GM12878 (cell line): ENCODE results near the gene NOTCH1. TPM values are rescaled to one million over a fixed set of nuclear protein-coding genes. Genes with fewer than 3 reads are reported as not detected.

Experiments
- ATAC-seq: fragments of 200-7000 bp; cut with Tn5 transposase; 3 replicates; pipeline ENCODE4 v1.9.1; 2020; ENCODE audit warnings: mild to moderate bottlenecking, moderate library complexity
- BruUV-seq: library from RNA; stranded (reverse); fragments of 400-500 nt; replicated peaks from 2 replicates; lab custom pipeline; 2021; lab: Mats Ljungman, UMichigan
- CTCF ChIA-PET: fragments of 300-600 bp; sonication (Branson Sonifier 250); formaldehyde crosslinking; extraction: SDS; loops from one replicate; lab custom pipeline; 2021; ENCODE audit warnings: inconsistent platforms; lab: Yijun Ruan, JAX
- POLR2A ChIA-PET: fragments of 350-600 bp; formaldehyde crosslinking; extraction: SDS; loops from one replicate; lab custom pipeline; 2021; ENCODE audit warnings: inconsistent platforms; lab: Charles Lee
- RAD21 ChIA-PET: fragments of 300-600 bp; sonication (Branson Sonifier 250); formaldehyde crosslinking; loops from one replicate; lab custom pipeline; 2023; ENCODE audit warnings: antibody characterized with exemption; ENCODE audit not compliant: unreplicated experiment; lab: Charles Lee
- SMC1A ChIA-PET: fragments of 300-600 bp; sonication (Branson Sonifier 250); formaldehyde crosslinking; loops from one replicate; lab custom pipeline; 2023; ENCODE audit not compliant: unreplicated experiment, uncharacterized antibody; lab: Charles Lee
- DNase-seq: peaks from one replicate; pipeline ENCODE4 v3.0.0-alpha.2; 2011; ENCODE audit warnings: low read depth, low spot score
- FAIRE-seq: peaks from 3 replicates; lab custom pipeline; 2011; peaks lifted over from hg19 to GRCh38; lab: Jason Lieb, UNC
- H2AFZ ChIP-seq: 2 replicates; pipeline ENCODE4 v1.6.0; 2011; ENCODE audit warnings: low read depth, low read length, control low read depth; ENCODE audit not compliant: control insufficient read depth
- H3K27ac ChIP-seq: 2 replicates; pipeline ENCODE4 v1.5.1; 2011; ENCODE audit warnings: control low read depth; ENCODE audit not compliant: control insufficient read depth, insufficient read depth
- H3K27me3 ChIP-seq, 2 experiments: replicated peaks in 1 of 2; 2 replicates each; pipeline versions ENCODE4 v1.6.0 to v1.6.1; 2011; ENCODE audit warnings: low read length in 1 of 2; ENCODE audit not compliant: control insufficient read depth in 2 of 2, insufficient read depth in 2 of 2
- H3K36me3 ChIP-seq, 2 experiments: 2 replicates each; pipeline ENCODE4 v1.5.1; 2011; ENCODE audit warnings: low read length in 1 of 2; ENCODE audit not compliant: control insufficient read depth in 2 of 2, insufficient read depth in 2 of 2
- H3K4me1 ChIP-seq: 2 replicates; pipeline ENCODE4 v1.6.1; 2011; ENCODE audit warnings: mild to moderate bottlenecking, low read length, moderate library complexity, mixed read lengths; ENCODE audit not compliant: control insufficient read depth, insufficient read depth
- H3K4me2 ChIP-seq: 2 replicates; pipeline ENCODE4 v1.6.0; 2011; ENCODE audit warnings: control low read depth; ENCODE audit not compliant: control insufficient read depth, insufficient read depth
- H3K4me3 ChIP-seq: fragments of 200-600 bp; sonication (generic); 2 replicates; pipeline ENCODE4 v1.5.1; 2016
- H3K79me2 ChIP-seq: 2 replicates; pipeline ENCODE4 v1.6.0; 2011; ENCODE audit warnings: low read length; ENCODE audit not compliant: control insufficient read depth, insufficient read depth
- H3K9ac ChIP-seq: 2 replicates; pipeline ENCODE4 v1.8.0; 2011; ENCODE audit warnings: low read length, control low read depth, mixed read lengths; ENCODE audit not compliant: control insufficient read depth, insufficient read depth
- H3K9me3 ChIP-seq: replicated peaks from 3 replicates; pipeline ENCODE4 v1.5.1; 2011; ENCODE audit warnings: mild to moderate bottlenecking, low read length; ENCODE audit not compliant: control insufficient read depth, insufficient read depth
- H4K20me1 ChIP-seq: 2 replicates; pipeline ENCODE4 v1.6.0; 2011; ENCODE audit not compliant: control insufficient read depth, insufficient read depth
- CBFB ChIP-seq: IDR thresholded peaks from 2 replicates; pipeline ENCODE4 v1.6.1; 2016; ENCODE audit warnings: antibody characterized with exemption, low read depth
- EGR1 ChIP-seq, 2 experiments: IDR thresholded peaks; 1 replicate in 1 of 2; 2 replicates in 1 of 2; pipeline ENCODE4 v1.6.1; 2011 to 2012; ENCODE audit warnings: low read depth in 2 of 2, low read length in 2 of 2, borderline replicate concordance in 1 of 2, mild to moderate bottlenecking in 1 of 2, moderate library complexity in 1 of 2
- FOS ChIP-seq: IDR thresholded peaks from 3 replicates; pipeline ENCODE4 v1.6.1; 2011; ENCODE audit warnings: borderline replicate concordance; ENCODE audit not compliant: insufficient read length; ENCODE audit errors: extremely low read depth
- HCFC1 ChIP-seq: fragments of 150-350 bp; IDR thresholded peaks from 2 replicates; pipeline ENCODE4 v1.6.1; 2014; ENCODE audit warnings: low read length
- NFYA ChIP-seq: IDR thresholded peaks from 2 replicates; pipeline ENCODE4 v1.6.1; 2011; ENCODE audit warnings: low read depth, mild to moderate bottlenecking, low read length, improper control_type of control experiment, borderline replicate concordance
- POLR2AphosphoS5 ChIP-seq: IDR thresholded peaks from 2 replicates; pipeline ENCODE4 v1.6.1; 2011; ENCODE audit warnings: mild to moderate bottlenecking, low read length, inconsistent platforms
- SREBF1 ChIP-seq: IDR thresholded peaks from 2 replicates; pipeline ENCODE4 v1.6.1; 2012; ENCODE audit warnings: mild to moderate bottlenecking, low read length
- TARDBP ChIP-seq: IDR thresholded peaks from 2 replicates; pipeline ENCODE4 v1.6.1; 2016; ENCODE audit warnings: borderline replicate concordance
- ZBED1 ChIP-seq: IDR thresholded peaks from 2 replicates; pipeline ENCODE4 v1.6.1; 2016; ENCODE audit warnings: borderline replicate concordance
- ZZZ3 ChIP-seq: IDR thresholded peaks from 2 replicates; pipeline ENCODE4 v1.6.1; 2011; ENCODE audit warnings: low read depth; ENCODE audit not compliant: control insufficient read depth, insufficient read length
- WGBS: methylation state at CpG from one replicate; pipeline ENCODE4 v1.1.6; 2016; ENCODE audit warnings: low lambda C conversion rate; ENCODE audit not compliant: insufficient replicate concordance, insufficient coverage; ENCODE audit errors: missing lambda C conversion rate; 5-methylcytosine and 5-hydroxymethylcytosine counted together
- in situ Hi-C: fragments of 300-500 bp; cut with MboI; formaldehyde crosslinking; loops from 9 replicates; pipeline ENCODE4 v1.14.3; 2018; ENCODE audit warnings: mixed read lengths
- intact Hi-C: fragments of 100-400 bp; cut with micrococcal nuclease; formaldehyde crosslinking; loops from one replicate; pipeline ENCODE4 v1.14.2; 2022; ENCODE audit not compliant: unreplicated experiment
- polyA plus RNA-seq, 11 experiments: library from polyadenylated mRNA; depleted of rRNA in 4 of 11; unstranded in 6 of 11; stranded (reverse) in 5 of 11; fragments of >200 nt; fragmentation: Nextera tagmentation in 4 of 11; fragmentation: Illumina TruSeq in 1 of 11; extraction: Ambion mirVana in 4 of 11; extraction: Trizol in 1 of 11; gene quantifications; 1 replicate in 1 of 11; 2 replicates in 10 of 11; pipeline versions ENCODE4 v1.2.1 to v1.2.3, GENCODE V29; 2011 to 2016; ENCODE audit warnings: inconsistent platforms in 2 of 11, missing spikeins in 2 of 11, low read depth in 1 of 11
- total RNA-seq, 4 experiments: library from RNA; depleted of rRNA in 3 of 4; stranded (reverse); fragments of >200 nt in 3 of 4; fragmentation: Illumina TruSeq in 1 of 4; extraction: Trizol in 1 of 4; gene quantifications; 2 replicates each; pipeline versions ENCODE4 v1.2.1 to v1.2.3, GENCODE V29; 2013 to 2021
- TF ChIP-seq, protein P1 (sequence below): IDR thresholded peaks from 2 replicates; pipeline ENCODE4 v1.6.1; 2012; ENCODE audit warnings: low read depth, low read length, improper control_type of control experiment
- TF ChIP-seq, protein P2 (sequence below): fragments of 450-650 bp; IDR thresholded peaks from 2 replicates; pipeline ENCODE4 v1.6.1; 2016; ENCODE audit warnings: mild to moderate bottlenecking
- TF ChIP-seq, protein P3 (sequence below): fragments of 150-350 bp; IDR thresholded peaks from 2 replicates; pipeline ENCODE4 v1.6.1; 2016; ENCODE audit warnings: low read depth, low read length

The NOTCH1 gene
- total and polyA plus RNA-seq, 10 of the 15 experiments (the other 5 are each of a cell fraction or from before 2014, with no cell fraction given), result 0.02 to 40.0 (median 3.7) TPM

DNA sequence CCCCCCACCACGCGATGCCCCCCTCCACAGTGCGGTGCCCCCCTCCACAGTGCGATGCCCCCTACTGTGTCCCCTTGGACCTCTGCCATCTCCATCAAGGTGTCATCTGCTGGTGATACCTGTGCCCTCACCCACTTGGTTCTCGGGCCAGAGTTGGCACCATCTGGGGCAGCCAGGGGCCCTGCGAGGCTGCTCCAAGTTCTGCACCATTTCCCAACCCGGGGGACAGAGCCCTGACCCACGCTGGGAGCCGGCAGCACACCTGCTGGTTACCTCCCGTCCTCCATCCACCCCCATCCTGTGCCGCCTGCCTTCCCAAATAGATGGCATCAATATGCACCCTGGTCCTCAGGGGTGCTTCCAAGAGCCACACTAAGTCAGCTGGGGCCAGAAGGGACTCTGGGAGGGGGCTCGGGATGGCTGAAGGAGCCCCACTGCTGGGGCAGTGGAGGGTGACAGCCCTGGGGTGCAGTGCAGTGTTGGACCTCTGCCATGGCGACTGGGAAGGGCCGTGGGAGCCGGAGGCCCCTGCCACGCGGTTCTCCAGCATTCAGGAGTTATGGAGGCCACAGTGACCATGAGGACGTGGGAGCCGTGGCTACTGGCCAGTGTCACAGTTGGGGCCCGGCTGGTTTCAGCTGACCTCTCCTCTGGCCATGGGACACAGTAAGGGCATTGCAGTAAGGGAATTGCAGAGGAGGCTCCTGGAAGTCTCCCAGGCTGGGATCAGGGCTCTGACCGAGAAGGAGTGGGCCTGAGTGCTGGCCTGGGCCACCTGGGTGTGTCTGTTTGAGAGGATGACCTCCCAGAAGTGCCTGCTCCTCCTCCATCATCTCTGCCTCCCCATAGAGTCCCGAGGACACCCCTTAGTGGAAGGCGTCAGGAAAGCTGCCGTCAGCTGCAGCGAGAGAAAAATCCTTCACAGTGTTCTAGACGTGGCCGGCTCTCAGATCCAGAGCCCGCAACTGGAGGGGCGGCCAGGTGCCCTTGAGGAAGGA is 44.2 kb upstream of the NOTCH1 start:
- ChIA-PET SMC1A (no interaction called here), CTCF (no interaction called here), POLR2A (no interaction called here), RAD21 (no interaction called here)
- no peak overlapping the region for H3K4me2 ChIP-seq
- 42% methylated on average over 29 of the region's 29 CpGs for WGBS
- FAIRE-seq (no peak), DNase-seq (no peak), ATAC-seq (no peak)
- in situ Hi-C loops, result no loop called here
- intact Hi-C loops, result no loop called here
- no peaks in the 10 kb centered on the region for H4K20me1 ChIP-seq
- no peaks in the 10 kb centered on the region for H3K79me2 ChIP-seq
- H3K4me1 ChIP-seq, result peaks cover 14% of the 10 kb centered on the region
- BruUV-seq, result no TSS peak
- TF ChIP-seq, protein P1, sequence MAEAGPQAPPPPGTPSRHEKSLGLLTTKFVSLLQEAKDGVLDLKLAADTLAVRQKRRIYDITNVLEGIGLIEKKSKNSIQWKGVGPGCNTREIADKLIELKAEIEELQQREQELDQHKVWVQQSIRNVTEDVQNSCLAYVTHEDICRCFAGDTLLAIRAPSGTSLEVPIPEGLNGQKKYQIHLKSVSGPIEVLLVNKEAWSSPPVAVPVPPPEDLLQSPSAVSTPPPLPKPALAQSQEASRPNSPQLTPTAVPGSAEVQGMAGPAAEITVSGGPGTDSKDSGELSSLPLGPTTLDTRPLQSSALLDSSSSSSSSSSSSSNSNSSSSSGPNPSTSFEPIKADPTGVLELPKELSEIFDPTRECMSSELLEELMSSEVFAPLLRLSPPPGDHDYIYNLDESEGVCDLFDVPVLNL, result no peak
- TF ChIP-seq ZZZ3 (no peak), NFYA (no peak), FOS (no peak), POLR2AphosphoS5 (no peak), CBFB (no peak), TARDBP (no peak), SREBF1 (no peak), ZBED1 (no peak), EGR1 (IDR thresholded peaks at IDR 0.05; ENCODE audit: borderline replicate concordance in 1 of 2, low read depth in 2 of 2, low read length in 2 of 2) (no peak), HCFC1 (no peak)
- TF ChIP-seq, protein P2, sequence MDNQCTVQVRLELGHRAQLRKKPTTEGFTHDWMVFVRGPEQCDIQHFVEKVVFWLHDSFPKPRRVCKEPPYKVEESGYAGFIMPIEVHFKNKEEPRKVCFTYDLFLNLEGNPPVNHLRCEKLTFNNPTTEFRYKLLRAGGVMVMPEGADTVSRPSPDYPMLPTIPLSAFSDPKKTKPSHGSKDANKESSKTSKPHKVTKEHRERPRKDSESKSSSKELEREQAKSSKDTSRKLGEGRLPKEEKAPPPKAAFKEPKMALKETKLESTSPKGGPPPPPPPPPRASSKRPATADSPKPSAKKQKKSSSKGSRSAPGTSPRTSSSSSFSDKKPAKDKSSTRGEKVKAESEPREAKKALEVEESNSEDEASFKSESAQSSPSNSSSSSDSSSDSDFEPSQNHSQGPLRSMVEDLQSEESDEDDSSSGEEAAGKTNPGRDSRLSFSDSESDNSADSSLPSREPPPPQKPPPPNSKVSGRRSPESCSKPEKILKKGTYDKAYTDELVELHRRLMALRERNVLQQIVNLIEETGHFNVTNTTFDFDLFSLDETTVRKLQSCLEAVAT, result no peak
- TF ChIP-seq, protein P3, sequence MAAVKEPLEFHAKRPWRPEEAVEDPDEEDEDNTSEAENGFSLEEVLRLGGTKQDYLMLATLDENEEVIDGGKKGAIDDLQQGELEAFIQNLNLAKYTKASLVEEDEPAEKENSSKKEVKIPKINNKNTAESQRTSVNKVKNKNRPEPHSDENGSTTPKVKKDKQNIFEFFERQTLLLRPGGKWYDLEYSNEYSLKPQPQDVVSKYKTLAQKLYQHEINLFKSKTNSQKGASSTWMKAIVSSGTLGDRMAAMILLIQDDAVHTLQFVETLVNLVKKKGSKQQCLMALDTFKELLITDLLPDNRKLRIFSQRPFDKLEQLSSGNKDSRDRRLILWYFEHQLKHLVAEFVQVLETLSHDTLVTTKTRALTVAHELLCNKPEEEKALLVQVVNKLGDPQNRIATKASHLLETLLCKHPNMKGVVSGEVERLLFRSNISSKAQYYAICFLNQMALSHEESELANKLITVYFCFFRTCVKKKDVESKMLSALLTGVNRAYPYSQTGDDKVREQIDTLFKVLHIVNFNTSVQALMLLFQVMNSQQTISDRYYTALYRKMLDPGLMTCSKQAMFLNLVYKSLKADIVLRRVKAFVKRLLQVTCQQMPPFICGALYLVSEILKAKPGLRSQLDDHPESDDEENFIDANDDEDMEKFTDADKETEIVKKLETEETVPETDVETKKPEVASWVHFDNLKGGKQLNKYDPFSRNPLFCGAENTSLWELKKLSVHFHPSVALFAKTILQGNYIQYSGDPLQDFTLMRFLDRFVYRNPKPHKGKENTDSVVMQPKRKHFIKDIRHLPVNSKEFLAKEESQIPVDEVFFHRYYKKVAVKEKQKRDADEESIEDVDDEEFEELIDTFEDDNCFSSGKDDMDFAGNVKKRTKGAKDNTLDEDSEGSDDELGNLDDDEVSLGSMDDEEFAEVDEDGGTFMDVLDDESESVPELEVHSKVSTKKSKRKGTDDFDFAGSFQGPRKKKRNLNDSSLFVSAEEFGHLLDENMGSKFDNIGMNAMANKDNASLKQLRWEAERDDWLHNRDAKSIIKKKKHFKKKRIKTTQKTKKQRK, result no peak
- H3K27me3 ChIP-seq, result no peaks in the 10 kb centered on the region; a peak in 1 of 4 replicates
- H2AFZ ChIP-seq, result no peak overlapping the region
- no peaks in the 10 kb centered on the region for H3K36me3 ChIP-seq
- no peaks in the 10 kb centered on the region; the same call in 2 of the 3 replicates for H3K9me3 ChIP-seq
- H3K4me3 ChIP-seq, result no peak overlapping the region
- H3K27ac ChIP-seq, result no peak overlapping the region
- no peak overlapping the region for H3K9ac ChIP-seq
